Activated CD4-positive, alpha-beta T cell treated with anti-CD3 and anti-CD28 coated beads for 24 hours (primary cell): ENCODE data around the gene GRID2.

Experiments
- DNase-seq, 2 donors: peaks; one replicate each; pipeline ENCODE4 v3.0.0-alpha.2; 2020; ENCODE audit warnings: low read depth in 2 of 2

GRID2 gene

GRCh38 chr4:92678292-92678691 is 374.5 kb downstream of the GRID2 start:
- DNase-seq, result no peak

GRCh38 chr4:92679149-92679548 is 375.4 kb downstream of the GRID2 start:
- DNase-seq, result no peak

GRCh38 chr4:92714640-92715039 is 410.9 kb downstream of the GRID2 start:
- DNase-seq, result no peak

GRCh38 chr4:92733231-92733630 is 429.5 kb downstream of the GRID2 start:
- DNase-seq, result no peak

- no peak for DNase-seq
Measured at GRCh38 chr4:92735025-92735665, 431.4 kb downstream of the GRID2 start.

GRCh38 chr4:92760433-92760832 is 456.7 kb downstream of the GRID2 start:
- DNase-seq, result no peak

GRCh38 chr4:92776080-92776479 is 472.3 kb downstream of the GRID2 start:
- DNase-seq, result no peak

- DNase-seq, result no peak
Measured at GRCh38 chr4:92789741-92790140, 486.0 kb downstream of the GRID2 start.

GRCh38 chr4:92791871-92792440 is 488.2 kb downstream of the GRID2 start:
- DNase-seq, result no peak

GRCh38 chr4:92809381-92809780 is 505.6 kb downstream of the GRID2 start:
- no peak for DNase-seq

- DNase-seq, result no peak
Measured at GRCh38 chr4:92812652-92813051, 508.9 kb downstream of the GRID2 start.

- no peak for DNase-seq
Measured at GRCh38 chr4:92814677-92815076, 510.9 kb downstream of the GRID2 start.

GRCh38 chr4:92825256-92825655 is 521.5 kb downstream of the GRID2 start:
- DNase-seq, result no peak

GRCh38 chr4:92825791-92826190 is 522.0 kb downstream of the GRID2 start:
- no peak for DNase-seq

GRCh38 chr4:92830771-92831170 is 527.0 kb downstream of the GRID2 start:
- DNase-seq, result no peak

GRCh38 chr4:92840880-92841279 is 537.1 kb downstream of the GRID2 start:
- no peak for DNase-seq

- DNase-seq, result no peak
Measured at GRCh38 chr4:92843784-92844183, 540.0 kb downstream of the GRID2 start.

- no peak for DNase-seq
Measured at GRCh38 chr4:92847026-92847425, 543.3 kb downstream of the GRID2 start.

GRCh38 chr4:92862509-92862908 is 558.7 kb downstream of the GRID2 start:
- DNase-seq, result no peak

GRCh38 chr4:92864096-92864495 is 560.3 kb downstream of the GRID2 start:
- no peak for DNase-seq

- no peak for DNase-seq
Measured at GRCh38 chr4:92872604-92873003, 568.8 kb downstream of the GRID2 start.

- no peak for DNase-seq
Measured at GRCh38 chr4:92885632-92886031, 581.9 kb downstream of the GRID2 start.

- DNase-seq, result no peak
Measured at GRCh38 chr4:92952426-92952825, 648.7 kb downstream of the GRID2 start.

- no peak for DNase-seq
Measured at GRCh38 chr4:92952897-92953296, 649.1 kb downstream of the GRID2 start.
